Left colon (tissue), 2 donors: ENCODE data around the gene RHOG. TPM values are rescaled to one million over a fixed set of nuclear protein-coding genes. Genes with fewer than 3 reads are reported as not detected.
A peak's percentile ranks its signal among the peaks of the same experiment; 100 is the strongest.
"Not testable (repeated sequence)": the region's sequence is repeated elsewhere in the genome, so short reads cannot be mapped to it uniquely, and the experiment has no call there.

Source experiments
- ATAC-seq: fragments of 200-7000 bp; cut with Tn5 transposase; one replicate; pipeline ENCODE4 v1.9.1; 2020; ENCODE audit warnings: mild to moderate bottlenecking, moderate library complexity
- DNase-seq, 2 donors: peaks; one replicate each; pipeline ENCODE4 v3.0.0-alpha.2; 2020
- intact Hi-C, 2 donors: fragments of 100-400 bp; cut with DNase I in 1 of 2; cut with micrococcal nuclease in 1 of 2; formaldehyde crosslinking; loops; one replicate each; pipeline versions ENCODE4 v1.11.2 to v1.14.0; 2022; cut with DNase I, micrococcal nuclease
- total RNA-seq, 2 donors: library from RNA; stranded (reverse); fragmentation: NEBNext Ultra II Directional; extraction: Animal tissue kit (Norgen Biotek cat#: 25700); gene quantifications; one replicate each; pipeline ENCODE4 v1.2.1, GENCODE V29; 2021
- donor health status: DM: no; HTN: no; CAD: no.
- donor health status: DM: yes; HTN: yes; CAD: no.

The RHOG gene
- total RNA-seq, 2 donors from 2014 or later = 65.7 to 71.8 TPM

DNA sequence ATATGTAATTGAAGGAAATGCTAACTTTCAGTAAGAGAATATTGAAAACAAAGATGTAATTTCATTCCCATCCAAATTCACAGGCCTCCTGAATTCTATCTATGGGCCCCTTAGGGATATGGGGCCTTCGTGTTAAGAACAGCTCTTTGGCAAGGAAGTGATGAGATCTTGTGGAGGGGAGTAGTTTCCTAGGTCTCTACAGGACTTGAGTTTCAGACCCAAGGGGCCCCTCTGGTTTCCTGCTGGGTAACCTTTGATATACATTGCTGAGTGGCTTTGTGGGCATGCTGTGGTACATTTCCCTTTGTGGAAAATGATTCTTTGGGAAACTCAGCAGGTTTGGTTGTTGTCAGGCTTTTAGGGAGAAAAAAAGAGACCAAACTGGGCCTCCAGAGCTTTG is 20.9 kb upstream of the RHOG start:
- intact Hi-C loops = no loop called here
- DNase-seq (no peak), ATAC-seq (no peak)

DNA sequence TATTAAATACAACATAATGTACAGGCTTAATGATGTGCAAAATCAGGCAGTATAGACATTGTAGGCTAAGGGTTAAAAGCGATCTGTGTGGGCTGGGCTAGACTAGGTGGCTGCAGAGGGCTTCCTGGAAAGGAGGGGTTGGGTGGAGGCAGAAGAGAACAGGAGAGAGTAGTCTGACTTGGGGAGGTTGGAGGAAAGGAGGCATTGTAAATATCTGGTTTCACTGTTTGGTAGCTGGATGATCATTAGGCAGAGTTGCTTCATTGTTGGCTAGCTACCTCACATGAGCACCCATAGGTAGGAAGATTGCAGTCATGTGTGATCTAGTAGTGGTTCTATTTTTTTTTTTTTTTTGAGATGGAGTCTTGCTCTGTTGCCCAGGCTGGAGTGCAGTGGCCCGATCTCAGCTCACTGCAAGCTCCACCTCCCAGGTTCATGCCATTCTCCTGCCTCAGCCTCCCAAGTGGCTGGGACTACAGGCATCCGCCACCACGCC is 20.2 kb upstream of the RHOG start:
- DNase-seq (peak in 1 of 2 donors; percentile 53), ATAC-seq (peak; percentile 80)
- intact Hi-C loops = not testable (repeated sequence)

DNA sequence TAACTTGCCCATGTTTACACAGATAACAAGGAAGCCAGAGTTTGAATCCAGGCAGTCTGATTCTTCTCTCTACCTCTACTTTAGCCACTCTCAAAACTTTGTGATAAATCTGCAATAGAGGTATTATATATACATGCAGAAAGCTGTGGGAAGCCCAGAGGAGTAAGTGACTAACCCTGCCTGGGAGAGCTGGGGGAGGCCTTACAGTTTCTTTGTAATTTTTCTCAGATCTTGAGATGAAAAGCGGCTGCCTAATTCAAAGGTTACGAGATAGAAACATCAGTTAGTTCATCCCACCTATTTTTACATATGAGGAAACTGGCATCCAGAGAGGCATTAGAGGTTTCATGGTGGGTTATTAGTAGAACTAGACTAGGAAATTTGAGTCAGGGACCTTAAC is 19.6 kb upstream of the RHOG start:
- no peak for DNase-seq
- ATAC-seq = no peak
- intact Hi-C loops = no loop called here

DNA sequence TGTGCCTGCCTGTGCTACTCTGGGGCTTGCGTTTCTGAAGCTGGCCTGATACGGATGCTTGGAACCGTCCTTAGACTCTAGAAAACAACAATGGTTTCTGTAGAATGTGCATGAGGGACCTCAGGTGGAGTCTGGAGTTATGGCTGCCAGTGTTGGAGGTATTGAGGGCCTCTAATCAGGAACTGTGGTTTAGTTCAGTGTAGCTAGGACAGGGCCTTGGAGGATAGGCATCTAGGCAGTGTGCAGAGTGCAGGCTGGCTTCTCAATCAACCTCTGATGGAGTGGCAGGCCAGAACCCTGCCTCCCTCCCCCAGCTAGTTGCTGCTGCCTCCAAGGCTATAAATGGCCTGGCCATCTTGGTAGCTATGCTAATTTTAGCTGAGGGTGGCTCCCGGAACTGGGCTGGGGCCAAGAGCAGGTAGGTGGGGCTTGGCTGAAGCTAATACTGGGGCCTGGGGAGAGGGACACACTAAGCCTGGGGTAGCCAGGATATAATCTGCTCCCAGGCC is 18.7 kb upstream of the RHOG start:
- peak; percentile 65 to 70 for DNase-seq
- peak; percentile 18 for ATAC-seq
- intact Hi-C loops = loop anchor here in 1 of 2 donors (10.0 kb wide), 1 partner anchor 205 kb away; no protein-coding TSS in a partner anchor

DNA sequence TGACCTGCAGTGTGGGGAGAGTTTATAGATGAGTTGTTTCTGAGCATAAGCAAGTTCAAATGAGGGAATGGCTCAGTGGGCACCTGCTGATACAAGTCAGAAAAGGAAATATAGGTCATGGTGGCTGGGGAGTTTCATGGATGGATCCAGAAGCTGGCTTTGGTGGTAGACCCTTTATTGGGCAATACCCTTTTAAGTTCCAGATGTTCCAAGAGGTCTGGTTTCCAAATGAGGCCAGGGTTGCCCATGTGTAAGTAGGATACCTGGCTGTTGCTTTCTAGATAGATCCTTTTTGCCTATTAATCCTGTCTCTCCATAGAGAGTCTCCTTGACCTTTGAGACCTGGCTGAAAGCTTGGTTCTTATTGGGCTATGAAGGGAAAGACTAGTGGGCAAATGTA is 16.9 kb upstream of the RHOG start:
- intact Hi-C loops = loop anchor here in 1 of 2 donors (10.0 kb wide), 1 partner anchor 207 kb away; no protein-coding TSS in a partner anchor
- DNase-seq (no peak), ATAC-seq (no peak)

DNA sequence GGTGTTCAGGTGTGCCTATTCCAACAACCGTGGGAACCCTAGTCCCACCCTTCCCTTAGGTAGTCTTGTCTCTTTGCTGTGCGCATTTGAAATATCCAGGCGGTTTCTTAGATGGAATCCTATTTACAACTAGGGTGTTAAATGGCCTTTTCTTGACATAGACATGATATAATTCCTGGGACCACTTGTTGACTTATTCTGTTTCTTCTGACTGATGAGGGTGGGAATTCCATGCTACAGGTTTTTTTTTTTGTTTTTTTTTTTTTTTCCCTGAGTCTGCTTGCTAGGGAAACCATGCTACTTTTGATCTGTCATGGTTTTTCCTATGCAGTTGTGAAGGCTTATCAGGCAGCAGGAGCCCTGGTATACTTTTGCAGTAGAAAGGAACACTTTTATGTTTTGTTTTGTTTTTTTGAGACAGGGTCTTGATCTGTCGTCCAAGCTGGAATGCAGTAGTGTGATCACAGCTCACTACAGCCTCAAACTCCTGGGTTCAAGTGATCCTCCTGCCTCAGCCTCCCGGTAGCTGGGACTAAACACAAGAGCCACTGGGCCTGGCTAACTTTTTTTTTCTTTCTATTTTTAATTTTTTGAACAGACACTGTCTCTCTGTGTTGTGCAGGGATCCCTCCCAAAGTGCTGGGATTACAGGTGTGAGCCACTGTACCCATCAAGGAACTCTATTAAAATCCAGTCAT is 16.2 kb upstream of the RHOG start:
- ATAC-seq (no peak), DNase-seq (no peak)
- intact Hi-C loops = loop anchor here in 1 of 2 donors (10.0 kb wide), 1 partner anchor 208 kb away; no protein-coding TSS in a partner anchor

DNA sequence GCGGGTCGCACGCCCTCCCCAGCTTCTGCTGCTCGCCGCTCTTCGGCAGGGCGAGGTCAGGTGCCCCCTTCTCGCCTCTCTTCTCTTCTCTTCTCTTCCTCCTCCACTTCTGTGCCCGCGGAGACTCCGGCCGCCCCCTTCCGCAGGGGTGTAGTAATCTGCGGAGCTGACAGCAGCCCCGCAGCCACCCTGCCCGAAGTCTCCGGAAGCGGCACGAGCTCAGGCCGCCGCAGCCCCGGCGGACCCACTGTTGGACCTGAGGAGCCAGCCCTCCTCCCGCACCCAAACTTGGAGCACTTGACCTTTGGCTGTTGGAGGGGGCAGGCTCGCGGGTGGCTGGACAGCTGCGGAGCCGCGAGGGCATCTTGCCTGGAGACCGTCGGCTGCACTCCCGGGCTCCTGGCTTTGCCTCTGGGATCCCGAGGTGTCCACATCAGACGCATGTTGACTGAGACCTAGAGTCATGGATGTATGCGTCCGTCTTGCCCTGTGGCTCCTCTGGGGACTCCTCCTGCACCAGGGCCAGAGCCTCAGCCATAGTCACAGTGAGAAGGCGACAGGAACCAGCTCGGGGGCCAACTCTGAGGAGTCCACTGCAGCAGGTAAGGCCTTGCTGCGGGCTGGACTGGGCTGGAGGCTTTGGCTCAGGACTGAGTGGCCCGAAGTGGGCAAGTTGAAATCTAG is 15.2 kb upstream of the RHOG start:
- DNase-seq (peak; percentile 53 to 65), ATAC-seq (peak; percentile 23)
- intact Hi-C loops = loop anchor here in 1 of 2 donors (10.0 kb wide), 1 partner anchor 209 kb away; no protein-coding TSS in a partner anchor

DNA sequence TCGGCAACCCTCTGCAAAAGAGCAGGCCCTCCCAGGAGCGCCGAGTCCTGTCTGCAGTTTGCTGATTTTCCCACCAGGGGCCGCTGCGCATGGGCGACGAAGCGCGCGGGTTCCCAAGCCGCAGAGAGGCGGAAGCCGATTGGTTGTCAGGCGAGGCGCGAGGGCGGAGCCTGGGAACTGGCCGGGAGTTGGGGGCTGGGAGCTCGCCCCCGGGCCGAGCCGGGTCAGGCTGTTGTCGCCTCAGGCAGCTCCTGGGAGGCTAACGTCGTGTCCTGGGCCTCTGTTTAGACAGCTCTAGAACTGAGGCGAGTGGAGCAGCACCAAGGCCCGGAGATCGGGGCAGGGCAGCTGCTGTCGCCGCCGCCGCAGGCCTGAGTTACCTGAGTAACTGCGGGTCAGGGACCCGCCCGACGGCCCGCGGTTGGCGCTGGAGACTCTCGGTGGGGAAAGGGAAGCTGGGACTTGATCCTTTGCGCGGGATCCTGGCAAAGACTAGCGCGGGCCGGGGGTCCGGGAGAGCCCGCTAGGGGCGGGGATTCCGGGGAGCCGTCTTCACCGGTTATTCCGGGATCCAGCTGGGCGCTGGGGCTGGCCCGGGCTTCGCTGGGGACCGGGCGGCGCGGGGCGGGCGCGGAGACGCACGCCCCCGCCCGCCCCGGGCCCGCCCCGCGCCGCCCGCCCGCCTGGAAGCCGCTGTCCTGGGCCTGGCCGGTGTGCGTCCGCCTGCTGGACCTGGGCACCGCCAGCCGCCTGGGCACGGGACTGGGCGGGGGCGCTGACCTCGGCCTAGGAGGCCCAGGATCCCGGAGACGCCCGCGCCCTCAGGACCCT is 14.4 kb upstream of the RHOG start, which contains the start of gene STIM1:
Gene STIM1 (plus strand): TSS at position 688 of the 831 bp plus-strand sequence. CDS start 607 bp downstream, outside the sequence.
- intact Hi-C loops = loop anchor here in 1 of 2 donors (10.0 kb wide), 1 partner anchor 210 kb away; no protein-coding TSS in a partner anchor
- peak; percentile 93 to 95 for DNase-seq
- peak; percentile 84 for ATAC-seq

DNA sequence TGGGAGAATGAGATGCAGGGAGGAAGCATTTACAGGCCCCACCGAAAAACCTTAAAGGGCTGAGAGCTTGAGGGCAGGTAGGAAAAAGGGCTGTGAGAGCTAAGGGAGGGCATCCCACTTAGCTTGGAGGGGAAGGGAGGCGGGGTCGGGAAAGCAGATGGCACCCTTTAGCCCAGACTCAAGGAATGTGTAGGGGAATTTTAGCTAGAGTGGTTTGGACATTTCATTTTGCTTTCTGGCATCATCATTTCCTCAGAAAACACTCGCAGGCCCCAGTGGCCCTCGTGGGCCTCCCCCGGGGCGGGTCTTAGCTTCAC is 13.9 kb upstream of the RHOG start:
- ATAC-seq (no peak), DNase-seq (no peak)
- intact Hi-C loops = loop anchor here in 1 of 2 donors (10.0 kb wide), 1 partner anchor 210 kb away; no protein-coding TSS in a partner anchor

DNA sequence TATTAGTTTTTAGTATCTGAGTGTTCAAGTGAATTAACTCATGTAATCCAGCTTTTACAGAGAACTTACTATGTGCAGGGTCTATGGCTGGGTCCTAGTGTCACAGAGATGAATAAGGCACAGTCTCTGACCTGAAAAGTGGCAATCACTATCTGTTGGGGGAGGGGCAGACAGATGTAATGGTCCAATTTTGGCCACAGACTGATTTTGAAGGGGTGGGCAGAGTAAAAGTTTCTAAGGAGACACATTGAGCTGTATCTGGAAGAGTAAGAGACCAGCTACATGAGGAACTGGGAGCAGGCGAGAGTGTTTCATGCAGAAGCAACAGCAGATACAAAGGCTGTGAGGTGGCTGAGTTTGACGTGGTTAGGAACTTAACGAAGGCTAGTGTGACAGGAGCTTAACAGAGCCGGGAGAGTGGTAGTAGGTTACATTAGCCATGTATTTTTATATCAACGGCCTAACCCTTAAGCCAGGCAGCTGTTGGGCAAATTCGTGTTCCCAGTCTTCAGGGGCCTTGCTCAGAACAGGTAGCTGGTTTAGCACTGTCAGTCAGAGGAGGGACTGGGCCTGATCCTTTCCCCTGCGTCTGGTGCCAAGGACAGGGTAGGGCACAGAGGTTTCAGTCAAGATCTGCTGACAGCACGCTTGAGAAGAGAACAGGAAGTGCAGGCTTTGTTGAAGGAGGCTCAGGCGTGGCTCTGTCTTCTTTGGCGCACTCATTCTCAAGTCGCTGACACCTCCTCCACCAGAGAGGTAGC is 13.3 kb upstream of the RHOG start:
- ATAC-seq = peak; percentile 17
- intact Hi-C loops = loop anchor here in 1 of 2 donors (10.0 kb wide), 1 partner anchor 211 kb away; no protein-coding TSS in a partner anchor
- peak; percentile 53 to 62 for DNase-seq

DNA sequence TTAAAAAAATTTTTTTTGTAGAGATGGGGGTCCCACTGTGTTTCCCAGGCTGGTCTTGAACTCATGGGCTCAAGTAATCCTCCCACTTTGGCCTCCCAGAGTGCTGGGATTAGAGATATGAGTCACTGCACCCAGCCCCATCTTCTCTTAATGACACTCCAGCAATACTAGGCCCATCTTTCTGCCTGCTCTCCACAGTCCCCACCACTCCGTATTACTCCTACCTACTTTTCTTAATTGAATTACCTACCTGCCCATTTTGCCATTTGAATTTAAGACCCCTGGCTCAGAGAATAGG is 12.7 kb upstream of the RHOG start:
- ATAC-seq = no peak
- no peak for DNase-seq
- intact Hi-C loops = loop anchor here in 1 of 2 donors (10.0 kb wide), 1 partner anchor 211 kb away; no protein-coding TSS in a partner anchor

DNA sequence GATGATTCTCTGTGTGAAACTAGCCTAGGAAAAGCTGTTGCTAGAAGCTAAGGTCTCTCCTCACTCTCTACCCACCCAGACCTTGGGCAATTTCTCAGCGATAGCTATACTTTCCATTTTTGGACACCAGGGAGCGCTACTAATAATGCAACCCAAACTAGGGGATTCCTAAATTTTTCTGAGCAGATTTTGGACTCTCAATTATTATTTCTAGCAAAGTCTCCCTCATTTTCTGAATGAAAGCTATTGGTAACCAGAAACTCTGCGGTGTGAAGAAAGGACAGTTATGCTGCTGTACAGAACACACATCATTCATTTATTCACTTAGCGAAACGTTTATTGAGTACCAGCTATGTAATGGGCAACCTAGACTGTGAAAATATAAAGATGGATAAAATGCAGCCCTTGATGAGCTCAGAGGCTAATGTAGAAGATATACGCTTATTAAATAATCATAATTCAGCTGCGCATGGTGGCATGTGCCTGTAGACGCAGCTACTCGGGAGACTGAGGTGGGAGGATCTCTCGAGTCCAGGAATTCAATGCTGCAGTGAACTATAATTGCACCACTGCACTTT is 8.6 kb upstream of the RHOG start:
- peak; percentile 61 for ATAC-seq
- intact Hi-C loops = no loop called here
- DNase-seq = no peak

DNA sequence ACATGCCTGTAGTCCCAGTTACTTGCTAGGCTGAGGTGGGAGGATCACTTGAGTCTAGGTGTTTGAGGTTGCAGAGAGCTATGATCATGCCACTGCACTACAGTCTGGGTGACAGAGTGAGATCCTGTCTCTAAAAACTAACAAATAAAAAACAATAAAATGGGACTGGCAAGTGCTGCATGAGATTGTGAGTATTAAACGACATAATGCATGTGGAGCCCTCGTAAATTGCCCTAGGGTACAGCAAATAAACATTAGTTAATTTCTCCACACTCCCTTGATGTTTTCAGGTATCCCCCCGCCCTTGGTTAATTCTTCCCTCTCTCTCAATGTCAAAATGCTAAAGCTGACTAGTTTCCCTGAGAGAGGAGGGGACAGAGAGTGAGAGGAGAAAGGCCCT is 4.9 kb upstream of the RHOG start:
- intact Hi-C loops = no loop called here
- ATAC-seq = no peak
- no peak for DNase-seq

DNA sequence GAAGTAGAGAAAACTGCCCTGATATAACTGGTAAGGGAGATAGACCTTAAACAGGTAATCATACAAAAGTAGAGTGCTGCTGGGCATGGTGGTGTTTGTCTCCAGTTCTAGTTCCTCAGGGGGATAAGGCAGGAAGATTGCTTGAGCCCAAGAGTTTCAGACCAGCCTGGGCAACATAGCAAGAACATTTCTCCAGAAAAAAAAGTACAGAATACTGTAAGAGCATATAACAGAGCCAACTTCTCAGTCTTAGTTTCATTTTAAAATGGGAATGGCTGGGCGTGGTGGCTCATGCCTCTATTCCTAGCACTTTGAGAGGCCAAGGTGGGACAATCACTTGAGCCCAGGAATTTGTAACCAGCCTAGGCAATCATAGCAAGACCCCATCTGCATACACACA is 4.5 kb upstream of the RHOG start:
- DNase-seq (no peak), ATAC-seq (no peak)
- intact Hi-C loops = no loop called here

DNA sequence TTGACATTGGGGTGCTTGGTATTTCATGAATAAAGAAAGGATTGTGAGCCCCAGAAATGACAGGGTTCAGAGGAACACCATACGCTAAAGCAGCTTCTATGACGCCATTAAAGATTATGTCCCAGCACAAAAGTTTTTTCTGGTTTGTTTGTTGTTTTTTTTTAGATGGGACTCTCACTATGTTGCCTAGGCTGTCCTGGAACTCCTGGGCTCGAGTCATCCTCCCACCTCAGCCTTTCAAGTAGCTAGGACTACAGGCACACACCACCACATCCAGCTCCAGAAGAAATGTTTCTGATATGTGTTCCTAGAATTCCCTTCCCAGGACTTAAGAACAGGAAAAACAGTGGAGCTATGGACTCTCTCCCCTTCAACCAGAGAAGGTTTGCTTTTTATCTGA is 2.6 kb upstream of the RHOG start:
- intact Hi-C loops = no loop called here
- ATAC-seq (no peak), DNase-seq (no peak)

DNA sequence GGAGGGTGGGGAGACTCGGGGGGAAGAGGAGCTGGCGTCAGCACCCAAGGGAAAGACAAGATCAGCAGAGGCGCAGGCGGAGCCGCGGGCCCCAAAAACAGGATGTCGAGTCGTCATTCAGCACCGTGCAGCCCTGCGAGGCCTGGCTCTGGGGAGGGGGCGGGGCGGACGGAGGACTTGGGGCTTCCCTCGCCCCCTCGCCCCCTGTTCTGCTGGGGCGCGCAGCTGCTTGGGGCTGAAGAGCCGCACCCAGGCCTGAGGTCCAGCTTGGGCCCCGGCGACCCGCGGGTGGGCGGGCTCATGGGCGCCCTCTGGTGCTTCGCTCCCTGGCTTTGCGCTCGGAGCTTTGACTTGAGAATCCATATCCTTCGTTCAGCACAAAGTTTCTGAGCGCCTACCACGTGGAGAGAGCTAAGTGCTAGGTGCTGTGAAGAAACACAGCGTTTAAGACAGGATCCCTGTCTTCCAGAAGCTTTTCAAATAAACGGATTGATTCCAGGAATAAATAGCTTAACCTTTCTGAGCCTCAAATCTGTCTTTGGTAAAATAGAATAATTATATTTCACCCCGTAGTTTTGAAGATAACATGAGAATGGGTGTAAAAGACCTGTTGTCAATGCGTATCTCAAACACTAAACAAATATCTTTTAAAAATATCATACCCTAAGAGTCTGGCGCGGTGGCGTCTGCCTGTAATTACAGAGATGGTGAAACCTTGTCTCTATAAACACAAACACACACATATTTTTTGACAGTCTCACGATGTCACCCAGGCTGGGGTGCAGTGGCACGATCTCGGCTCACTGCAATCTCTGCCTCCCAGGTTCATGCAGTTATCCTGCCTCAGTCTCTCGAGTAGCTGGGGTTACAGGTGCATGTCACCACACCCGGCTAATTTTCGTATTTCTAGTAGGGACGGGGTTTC is 929 bp upstream of the RHOG start:
- ATAC-seq = peak; percentile 70
- DNase-seq = peak; percentile 84 to 92
- intact Hi-C loops = no loop called here
